HG03521 (cell line): ENCODE data around the gene CTXND2.
"Not testable (repeated sequence)": the region's sequence is repeated elsewhere in the genome, so short reads cannot be mapped to it uniquely, and the experiment has no call there.

Source experiments
- ATAC-seq: cut with Tn5 transposase; IDR thresholded peaks from one replicate; pipeline ENCODE4 v1.9.1; 2021; ENCODE audit warnings: mild to moderate bottlenecking, moderate library complexity; ENCODE audit not compliant: unreplicated experiment

Gene CTXND2

GRCh38 chr1:150887018-150887417 lies at the start of gene CTXND2:
TSS of gene CTXND2 (plus strand) at chr1:150887136. CDS start at chr1:150912315, 25,179 bp downstream.
- ATAC-seq: no peak

- not testable (repeated sequence) for ATAC-seq
Measured at GRCh38 chr1:150840850-150841249, 46.1 kb upstream of the CTXND2 start.

DNA sequence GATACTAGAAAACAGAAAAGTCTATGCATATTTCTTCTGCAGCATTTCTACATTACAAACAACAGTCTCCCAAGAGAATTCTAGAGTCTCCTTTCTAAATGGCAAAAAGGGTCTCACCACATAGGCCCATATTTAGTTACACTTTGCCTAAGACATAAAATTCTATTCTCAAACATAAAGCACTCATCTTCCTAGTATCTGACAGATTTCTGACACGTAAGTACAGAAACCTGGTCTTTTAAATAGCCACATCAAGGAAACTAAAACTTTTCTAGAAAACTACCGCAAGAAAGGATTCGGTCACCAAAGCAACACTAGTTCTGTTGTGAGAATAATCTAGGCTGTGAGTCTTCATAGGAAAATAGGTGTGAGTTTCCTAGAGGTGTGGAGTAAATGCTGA lies 45.3 kb upstream of the CTXND2 start:
- no peak for ATAC-seq

GRCh38 chr1:150842343-150842742 lies 44.6 kb upstream of the CTXND2 start:
- no peak for ATAC-seq

GRCh38 chr1:150842964-150843363 lies 44.0 kb upstream of the CTXND2 start:
- no peak for ATAC-seq

DNA sequence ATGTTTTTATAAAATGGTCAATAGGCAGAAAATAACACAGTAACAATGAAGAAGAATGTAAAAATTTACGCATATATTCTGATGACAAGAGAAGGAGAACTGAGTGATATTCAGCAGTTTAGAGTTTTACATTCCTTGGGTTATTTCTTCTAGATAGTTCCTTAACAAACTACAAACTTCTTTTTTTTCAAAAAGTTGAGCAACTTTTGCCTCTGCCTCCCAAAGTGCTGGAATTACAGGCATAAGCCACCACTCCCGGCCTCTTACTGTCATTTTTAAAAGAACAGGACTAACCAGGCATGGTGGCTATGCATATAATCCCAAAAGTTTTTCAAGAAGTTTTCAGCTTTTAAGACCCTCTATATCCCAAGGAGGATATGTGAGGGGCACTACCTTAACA lies 43.5 kb upstream of the CTXND2 start:
- no peak for ATAC-seq

- ATAC-seq: no peak
Measured at GRCh38 chr1:150846473-150847146, 40.3 kb upstream of the CTXND2 start.

DNA sequence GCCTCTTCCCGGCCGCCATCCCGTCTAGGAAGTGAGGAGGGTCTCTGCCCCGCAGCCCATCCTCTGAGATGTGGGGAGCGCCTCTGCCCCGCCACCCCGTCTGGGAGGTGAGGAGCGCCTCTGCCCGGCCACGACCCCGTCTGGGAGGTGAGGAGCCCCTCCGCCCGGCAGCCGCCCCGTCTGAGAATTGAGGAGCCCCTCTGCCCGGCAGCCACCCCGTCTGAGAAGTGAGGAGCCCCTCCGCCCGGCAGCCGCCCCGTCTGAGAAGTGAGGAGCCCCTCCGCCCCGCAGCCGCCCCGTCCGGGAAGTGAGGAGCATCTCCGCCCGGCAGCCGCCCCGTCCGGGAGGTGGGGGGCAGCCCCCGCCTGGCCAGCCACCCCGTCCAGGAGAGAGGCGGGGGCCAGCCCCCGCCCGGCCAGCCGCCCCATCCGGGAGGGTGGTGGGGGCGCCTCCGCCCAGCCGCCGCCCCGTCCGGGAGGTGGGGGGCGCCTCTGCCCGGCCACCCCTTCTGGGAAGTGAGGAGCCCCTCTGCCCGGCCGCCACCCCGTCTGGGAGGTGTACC lies 36.1 kb upstream of the CTXND2 start:
- not testable (repeated sequence) for ATAC-seq

DNA sequence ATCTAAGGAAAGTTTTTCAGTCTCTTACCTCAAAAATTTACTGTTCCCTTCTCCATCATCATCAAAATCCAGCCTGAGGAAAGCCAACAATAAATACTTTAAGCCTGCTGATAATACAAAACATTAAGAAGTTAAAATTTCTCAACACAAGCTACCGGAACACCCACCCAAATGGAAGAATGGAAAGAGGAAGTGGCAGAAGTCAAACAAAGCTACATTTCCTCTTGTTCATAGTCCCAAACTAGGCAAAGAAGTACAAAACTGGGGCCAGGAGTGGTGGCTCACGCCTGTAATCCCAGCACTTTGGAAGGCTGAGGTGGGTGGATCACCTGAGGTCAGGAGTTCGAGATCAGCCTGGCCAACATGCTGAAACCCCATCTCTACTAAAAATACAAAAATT lies 34.2 kb upstream of the CTXND2 start:
- ATAC-seq: not testable (repeated sequence)

DNA sequence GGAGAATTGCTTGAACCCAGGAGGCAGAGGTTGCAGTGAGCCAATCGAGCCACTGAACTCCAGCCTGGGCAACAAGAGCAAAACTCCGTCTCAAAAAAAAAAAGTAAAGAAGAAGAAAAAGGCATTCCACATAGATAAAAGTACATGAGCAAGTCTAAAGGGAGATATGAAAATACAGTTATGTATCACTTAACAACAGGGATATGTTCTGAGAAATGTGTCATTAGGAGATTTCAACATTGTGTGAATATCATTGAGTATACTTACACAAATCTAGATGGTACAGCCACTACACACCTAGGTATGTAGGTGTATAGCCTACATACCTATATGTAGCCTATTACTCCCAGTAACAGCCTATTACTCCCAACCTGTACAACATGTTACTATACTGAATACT lies 23.2 kb upstream of the CTXND2 start:
- no peak for ATAC-seq

DNA sequence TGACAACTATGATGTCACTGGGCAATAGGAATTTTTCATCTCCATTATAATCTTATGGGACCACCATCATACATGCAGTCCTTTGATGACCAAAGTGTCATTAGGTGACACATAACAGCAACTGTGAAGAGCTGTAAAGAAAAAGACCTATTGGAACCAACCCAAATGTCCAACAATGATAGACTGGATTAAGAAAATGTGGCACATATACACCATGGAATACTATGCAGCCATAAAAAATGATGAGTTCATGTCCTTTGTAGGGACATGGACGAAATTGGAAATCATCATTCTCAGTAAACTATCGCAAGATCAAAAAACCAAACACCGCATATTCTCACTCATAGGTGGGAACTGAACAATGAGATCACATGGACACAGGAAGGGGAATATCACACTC lies 22.7 kb upstream of the CTXND2 start:
- not testable (repeated sequence) for ATAC-seq

- ATAC-seq: no peak
Measured at GRCh38 chr1:150869683-150870082, 17.3 kb upstream of the CTXND2 start.

DNA sequence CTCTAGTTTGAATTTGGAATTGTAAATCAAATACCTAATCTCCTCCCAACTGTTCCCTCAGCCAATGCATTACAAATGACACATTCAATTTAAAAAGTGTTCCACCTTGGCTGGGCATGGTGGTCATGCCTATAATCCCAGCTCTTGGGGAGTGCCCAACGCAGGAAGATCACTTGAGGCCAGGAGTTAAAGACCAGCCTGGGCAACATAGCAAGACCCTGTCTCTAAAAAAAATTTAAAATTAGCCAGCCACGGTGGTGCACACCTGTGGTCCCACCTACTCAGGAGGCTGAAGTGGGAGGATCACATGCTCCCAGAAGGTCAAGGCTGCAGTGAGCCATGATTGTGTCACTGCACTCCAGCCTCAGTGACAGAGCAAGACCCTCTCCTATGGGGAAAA lies 14.4 kb upstream of the CTXND2 start:
- no peak for ATAC-seq

DNA sequence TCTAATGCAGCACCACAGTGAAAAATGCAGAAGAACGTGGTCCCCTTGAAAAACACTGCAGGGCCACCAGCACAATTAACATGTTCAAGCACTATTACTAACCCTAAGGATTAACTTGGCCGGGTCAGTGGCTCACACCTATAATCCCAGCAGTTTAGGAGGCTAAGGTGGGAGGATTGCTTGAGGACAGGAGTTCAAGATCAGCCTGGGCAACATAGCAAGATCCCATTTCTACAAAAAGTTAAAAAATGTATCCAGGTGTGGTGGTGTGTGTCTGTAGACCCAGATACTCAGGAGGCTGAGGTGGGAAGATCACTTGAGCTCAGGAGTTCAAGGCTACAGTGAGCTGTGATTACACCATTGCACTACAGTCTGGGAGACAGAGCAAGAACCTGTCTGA lies 13.4 kb upstream of the CTXND2 start:
- no peak for ATAC-seq

DNA sequence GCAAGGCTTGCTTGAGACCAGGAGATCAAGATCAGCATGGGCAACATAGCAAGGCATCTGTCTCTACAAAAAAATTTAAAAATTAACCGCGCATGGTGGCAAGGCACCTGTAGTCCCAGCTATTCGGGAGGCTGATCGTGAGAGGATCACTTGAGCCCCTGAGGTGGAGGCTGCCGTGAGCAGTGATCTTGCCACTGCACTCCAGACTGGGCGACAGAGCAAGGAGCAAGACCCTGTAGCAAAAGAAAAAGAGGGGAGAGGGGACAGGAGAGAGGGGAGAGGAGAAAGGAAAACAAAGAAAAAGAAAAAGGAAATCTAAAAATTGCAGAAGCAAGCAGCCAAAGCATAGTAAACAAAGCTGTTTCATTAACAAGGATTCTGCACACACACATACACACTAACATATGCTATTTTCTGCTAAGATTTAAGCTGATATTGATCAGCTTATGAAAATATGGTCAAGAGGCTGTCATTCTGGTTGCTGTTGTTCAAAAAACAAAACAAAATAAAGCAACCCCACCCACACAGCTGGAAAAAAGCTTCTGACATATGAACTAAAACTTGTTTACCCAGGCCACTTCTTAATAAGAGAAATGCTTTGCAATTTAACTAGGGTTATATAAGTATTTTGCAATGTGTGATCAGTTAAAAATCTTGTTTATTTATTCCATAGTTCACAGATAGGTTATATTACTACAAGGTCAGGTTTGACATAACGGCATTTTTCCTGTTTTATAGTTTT lies 12.3 kb upstream of the CTXND2 start:
- ATAC-seq: no peak

- no peak for ATAC-seq
Measured at GRCh38 chr1:150875197-150876118, 11.5 kb upstream of the CTXND2 start.

DNA sequence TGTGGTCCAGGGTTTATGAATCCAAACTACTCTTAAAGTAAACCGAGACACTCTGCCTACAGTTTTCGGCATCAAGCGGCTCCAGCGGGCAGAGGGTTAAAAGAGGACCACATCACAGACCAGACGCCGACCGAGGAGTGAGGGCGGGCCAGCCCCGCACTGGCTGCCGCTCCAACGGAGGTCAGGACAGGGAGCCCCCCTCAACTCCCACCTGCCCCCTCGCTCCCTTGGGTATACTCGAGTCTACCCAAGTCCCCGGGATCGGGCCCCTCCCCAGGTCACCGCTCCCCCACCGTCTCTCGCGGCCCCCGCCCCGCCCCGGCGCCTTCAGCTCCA lies 10.8 kb upstream of the CTXND2 start:
- ATAC-seq: no peak

DNA sequence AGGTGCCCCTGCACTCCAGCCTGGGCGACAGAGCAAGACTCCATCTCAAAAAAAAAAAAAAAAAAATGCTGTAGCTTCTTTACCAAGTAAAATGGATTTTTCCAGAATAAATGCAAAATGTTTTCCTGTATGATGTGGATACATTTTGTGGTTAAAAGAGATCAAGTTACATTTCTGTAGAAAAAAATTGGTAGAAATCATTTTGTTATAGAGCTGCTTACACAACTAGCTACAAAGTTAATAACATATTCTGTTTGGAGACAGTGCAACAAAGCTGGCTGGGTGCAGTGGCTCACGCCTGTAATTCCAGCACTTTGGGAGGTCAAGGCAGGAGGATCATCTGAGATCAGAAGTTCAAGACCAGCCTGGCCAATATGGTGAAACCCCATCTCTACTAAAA lies 8.0 kb upstream of the CTXND2 start:
- ATAC-seq: not testable (repeated sequence)

DNA sequence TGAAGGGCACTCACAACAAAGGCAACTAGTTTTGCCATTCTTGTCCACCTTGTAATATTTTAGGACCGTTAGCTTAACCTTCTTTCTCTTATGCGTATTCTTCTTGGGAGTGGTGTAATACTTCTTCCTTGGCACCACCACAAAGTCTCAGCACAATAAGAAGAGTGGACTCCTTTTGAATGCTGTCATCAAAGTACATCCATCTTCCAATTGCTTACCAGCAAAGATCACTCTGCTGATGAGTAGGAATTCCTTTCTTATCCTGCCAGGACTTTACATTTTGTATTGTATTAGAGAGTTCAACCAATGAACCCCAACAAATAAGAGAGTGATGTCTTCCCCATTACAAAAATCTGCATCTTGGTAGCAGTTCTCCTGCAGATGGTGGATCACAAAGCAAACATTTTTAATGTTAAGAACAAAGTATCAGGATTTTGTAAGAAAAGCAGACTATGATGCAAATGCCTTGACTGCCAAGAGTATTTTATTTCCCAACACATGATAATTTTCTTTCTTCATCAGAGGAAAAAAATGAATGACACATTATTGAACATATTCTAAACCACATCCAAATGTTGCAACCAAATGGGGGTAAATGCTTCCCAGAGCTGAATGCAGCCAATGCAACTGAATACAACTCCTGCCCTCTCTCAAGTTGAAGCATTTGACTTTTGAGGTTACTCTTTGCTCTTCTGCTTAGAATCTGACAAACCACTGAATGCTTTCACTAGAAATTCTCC lies 5.4 kb upstream of the CTXND2 start:
- ATAC-seq: no peak

- ATAC-seq: not testable (repeated sequence)
Measured at GRCh38 chr1:150883121-150883520, 3.8 kb upstream of the CTXND2 start.

DNA sequence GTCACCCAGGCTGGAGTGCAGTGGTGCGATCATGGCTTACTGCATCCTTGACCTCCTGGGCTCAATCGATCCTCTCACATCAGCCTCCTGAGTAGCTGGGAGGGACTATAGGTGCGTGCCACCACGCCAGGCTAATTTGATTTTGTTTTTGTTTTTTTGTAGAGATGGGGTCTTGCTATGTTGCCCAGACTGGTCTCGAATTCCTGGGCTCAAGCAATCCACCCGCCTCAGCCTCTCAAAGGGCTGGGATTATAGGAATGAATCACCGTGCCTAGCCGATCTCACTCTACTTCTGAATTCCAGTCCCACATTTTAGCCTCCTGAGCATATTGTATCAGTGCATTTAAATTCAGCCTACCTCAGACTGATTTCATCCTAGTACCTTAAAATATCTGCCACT lies 1.8 kb downstream of the CTXND2 start:
- no peak for ATAC-seq
